ENCODE results near the gene WNT3A. TPM values are rescaled to one million over a fixed set of nuclear protein-coding genes. Genes with fewer than 3 reads are reported as not detected.
"Not testable (repeated sequence)": the region's sequence is repeated elsewhere in the genome, so short reads cannot be mapped to it uniquely, and the experiment has no call there.

The WNT3A gene
- total RNA-seq, 2 donors from 2014 or later = not detected

- Mint-ChIP-seq H3K36me3 (no peaks in the 10 kb centered on the region), H3K9me3 (no peaks in the 10 kb centered on the region), H3K4me1 (ENCODE audit: low read depth in 2 of 2) (no peaks in the 10 kb centered on the region), H3K27ac (no peak overlapping the region), H3K27me3 (peaks cover 10 to 17% of the 10 kb centered on the region in 2 donors), H3K4me3 (no peak overlapping the region)
- DNase-seq (ENCODE audit: low spot score) = no peak
- no peak for ATAC-seq
Observed at GRCh38 chr1:228012555-228012954, 5.8 kb downstream of the WNT3A start.

GRCh38 chr1:228013131-228013934 is 6.5 kb downstream of the WNT3A start:
- DNase-seq (ENCODE audit: low spot score) (peak; percentile 47), ATAC-seq (no peak)
- H3K9me3 Mint-ChIP-seq = no peaks in the 10 kb centered on the region
- no peaks in the 10 kb centered on the region for H3K4me1 Mint-ChIP-seq (ENCODE audit: low read depth in 2 of 2)
- H3K27ac Mint-ChIP-seq = no peak overlapping the region
- H3K27me3 Mint-ChIP-seq = peaks cover 8 to 17% of the 10 kb centered on the region in 2 donors
- H3K36me3 Mint-ChIP-seq = no peaks in the 10 kb centered on the region
- H3K4me3 Mint-ChIP-seq = no peak overlapping the region

DNA sequence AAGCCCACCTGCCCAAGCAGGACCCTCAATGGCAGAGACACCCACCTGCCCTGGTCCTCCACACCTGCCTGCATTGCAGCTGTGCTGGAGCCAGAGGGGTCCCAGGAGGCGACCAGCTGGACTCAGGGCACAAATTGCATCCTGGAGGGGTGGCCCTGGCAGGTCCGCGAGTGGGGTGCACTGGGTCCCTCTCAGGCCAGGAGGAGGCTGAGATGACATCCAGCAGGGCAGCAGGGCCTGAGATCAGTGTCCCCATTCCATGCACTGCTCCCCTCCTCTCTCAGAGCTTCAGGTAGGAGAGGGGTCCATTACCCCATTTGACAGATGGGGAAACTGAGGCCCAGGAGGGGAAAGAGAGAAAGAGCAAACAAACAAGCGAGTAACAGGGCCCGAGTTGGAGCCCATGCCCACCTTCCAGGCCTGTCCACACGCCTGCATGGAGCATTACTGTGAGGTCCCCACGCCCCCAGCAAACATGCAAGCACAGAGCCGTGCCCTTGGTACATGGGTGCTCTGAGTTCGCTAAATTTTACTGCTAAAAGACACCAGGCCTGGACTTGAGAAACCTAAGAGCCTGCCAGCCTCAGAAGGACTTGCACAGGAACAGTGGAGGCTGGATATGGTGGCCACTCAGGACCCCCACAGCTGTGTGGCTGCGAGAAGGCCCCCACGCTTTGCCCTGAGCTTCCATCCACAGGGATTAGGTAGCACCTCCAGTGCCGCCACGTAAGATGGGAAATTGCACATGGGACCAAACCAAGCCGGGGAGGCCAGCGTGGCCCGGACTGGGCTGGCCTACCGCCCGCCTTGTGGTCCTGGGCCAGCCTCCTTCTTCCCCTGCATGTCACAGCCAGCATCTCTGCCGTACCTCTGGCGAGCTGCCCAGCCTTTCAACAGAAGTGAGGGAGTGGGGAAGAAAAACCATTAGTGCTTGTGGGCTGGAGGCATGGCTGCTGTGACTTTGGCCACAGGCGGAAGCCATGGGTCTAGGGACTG is 7.4 kb downstream of the WNT3A start:
- Mint-ChIP-seq H3K27me3 (peaks cover 8 to 13% of the 10 kb centered on the region in 2 donors), H3K36me3 (no peaks in the 10 kb centered on the region), H3K4me3 (no peak overlapping the region), H3K9me3 (no peaks in the 10 kb centered on the region), H3K27ac (no peak overlapping the region), H3K4me1 (ENCODE audit: low read depth in 2 of 2) (no peaks in the 10 kb centered on the region)
- DNase-seq (ENCODE audit: low spot score) (peak; percentile 54), ATAC-seq (no peak)

- Mint-ChIP-seq H3K27ac (no peak overlapping the region), H3K4me1 (ENCODE audit: low read depth in 2 of 2) (no peaks in the 10 kb centered on the region), H3K27me3 (peaks cover 7 to 8% of the 10 kb centered on the region in 2 donors), H3K36me3 (no peaks in the 10 kb centered on the region), H3K9me3 (no peaks in the 10 kb centered on the region), H3K4me3 (no peak overlapping the region)
- DNase-seq (ENCODE audit: low spot score) (peak; percentile 51), ATAC-seq (peak in 1 of 2 donors; percentile 16)
Observed at GRCh38 chr1:228015276-228016180, 8.7 kb downstream of the WNT3A start.

DNA sequence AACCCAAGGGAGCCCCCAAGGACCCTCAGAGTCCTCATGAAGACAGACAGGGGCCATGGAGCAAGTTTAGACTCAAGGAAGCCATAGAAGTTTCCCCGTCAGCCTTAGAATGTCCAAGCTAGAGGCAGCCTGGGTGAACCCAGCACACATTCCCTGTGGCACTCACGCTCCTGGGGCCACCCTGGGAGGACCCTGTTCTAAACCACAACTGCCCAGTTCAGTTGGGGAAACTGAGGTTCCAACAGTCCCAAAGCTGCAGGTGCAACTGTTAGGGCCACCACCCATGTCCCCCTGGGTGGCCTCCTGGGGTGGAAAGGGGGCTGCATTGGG is 9.3 kb downstream of the WNT3A start:
- DNase-seq (ENCODE audit: low spot score) (peak; percentile 49), ATAC-seq (no peak)
- peaks cover 4 to 7% of the 10 kb centered on the region in 2 donors for H3K27me3 Mint-ChIP-seq
- no peaks in the 10 kb centered on the region for H3K9me3 Mint-ChIP-seq
- no peaks in the 10 kb centered on the region for H3K36me3 Mint-ChIP-seq
- H3K27ac Mint-ChIP-seq = no peak overlapping the region
- no peaks in the 10 kb centered on the region for H3K4me1 Mint-ChIP-seq (ENCODE audit: low read depth in 2 of 2)
- no peak overlapping the region for H3K4me3 Mint-ChIP-seq

DNA sequence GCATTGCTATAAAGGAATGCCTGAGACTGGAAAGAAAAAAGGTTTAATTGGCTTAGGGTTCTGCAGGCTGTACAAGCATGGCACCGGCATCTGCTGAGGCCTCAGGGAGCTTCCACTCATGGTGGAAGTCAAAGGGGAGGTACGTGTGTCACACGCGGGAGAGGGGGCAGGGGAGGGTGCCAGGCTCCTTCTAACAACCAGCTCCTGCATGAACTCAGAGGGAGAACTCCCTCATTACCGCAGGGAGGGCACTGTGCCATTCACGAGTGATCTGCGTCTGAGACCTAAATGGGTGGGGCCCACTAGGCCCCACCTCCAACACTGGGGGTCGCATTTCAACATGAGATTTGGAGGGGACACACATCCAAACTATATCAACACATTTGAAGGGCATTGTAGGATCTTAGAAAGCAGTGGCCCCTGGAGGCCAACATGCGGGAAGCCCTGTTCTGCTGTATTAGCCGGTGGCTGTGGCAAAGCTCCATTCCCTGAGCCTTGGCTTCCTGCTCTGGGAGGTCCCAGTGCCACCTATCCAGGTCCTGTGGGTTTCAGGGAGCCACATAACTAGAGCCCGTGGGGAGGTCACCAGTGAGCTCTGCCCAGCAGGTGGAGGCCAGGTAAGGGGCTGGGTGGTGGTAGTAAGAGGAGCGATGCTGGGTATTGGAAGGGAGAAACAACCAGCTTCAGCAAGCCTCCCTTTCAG is 10.0 kb downstream of the WNT3A start:
- no peaks in the 10 kb centered on the region for H3K27me3 Mint-ChIP-seq
- DNase-seq (ENCODE audit: low spot score) (peak; percentile 41), ATAC-seq (no peak)
- H3K9me3 Mint-ChIP-seq = no peaks in the 10 kb centered on the region
- no peaks in the 10 kb centered on the region for H3K4me1 Mint-ChIP-seq (ENCODE audit: low read depth in 2 of 2)
- no peak overlapping the region for H3K4me3 Mint-ChIP-seq
- H3K27ac Mint-ChIP-seq = no peak overlapping the region
- H3K36me3 Mint-ChIP-seq = no peaks in the 10 kb centered on the region

DNA sequence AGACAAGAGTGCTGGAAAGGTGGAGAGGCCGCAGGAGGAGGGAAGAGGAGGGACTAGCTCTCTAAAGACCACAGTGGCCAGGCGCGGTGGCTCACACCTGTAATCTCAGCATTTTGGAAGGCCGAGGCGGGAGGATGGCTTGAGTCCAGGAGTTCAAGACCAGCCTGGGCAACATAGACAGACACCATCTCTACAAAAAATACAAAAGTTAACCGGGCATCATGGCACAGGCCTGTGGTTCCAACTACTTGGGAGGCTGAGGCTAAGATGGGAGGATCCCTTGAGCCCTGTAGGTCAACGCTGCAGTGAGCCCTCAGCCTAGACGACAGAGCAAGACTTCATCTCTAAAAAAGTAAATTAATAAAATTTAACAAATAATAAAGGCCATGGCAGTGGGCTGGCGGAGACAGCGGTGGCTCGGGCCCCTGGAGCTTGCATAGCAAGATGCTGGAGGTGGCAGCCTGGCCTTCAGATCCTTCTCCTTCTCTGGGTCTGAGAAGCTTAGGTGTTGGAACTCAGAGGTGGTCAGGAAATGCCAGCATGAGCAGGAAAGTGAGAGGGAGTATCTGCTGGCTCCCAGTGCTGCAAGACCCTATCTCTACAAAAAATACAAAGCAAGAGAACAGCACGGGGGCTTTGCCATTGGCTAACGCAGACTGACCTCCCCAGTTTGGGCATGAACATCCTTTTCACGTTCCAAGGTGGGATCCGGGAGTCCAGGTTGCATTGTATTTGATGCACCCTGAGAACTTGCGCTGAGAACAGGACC is 10.7 kb downstream of the WNT3A start:
- no peaks in the 10 kb centered on the region for H3K27me3 Mint-ChIP-seq
- no peaks in the 10 kb centered on the region for H3K4me1 Mint-ChIP-seq (ENCODE audit: low read depth in 2 of 2)
- no peak overlapping the region for H3K4me3 Mint-ChIP-seq
- H3K9me3 Mint-ChIP-seq = no peaks in the 10 kb centered on the region
- ATAC-seq = no peak
- no peak overlapping the region for H3K27ac Mint-ChIP-seq
- DNase-seq (ENCODE audit: low spot score) = no peak
- H3K36me3 Mint-ChIP-seq = no peaks in the 10 kb centered on the region

GRCh38 chr1:228018125-228018398 is 11.3 kb downstream of the WNT3A start:
- no peaks in the 10 kb centered on the region for H3K4me1 Mint-ChIP-seq (ENCODE audit: low read depth in 2 of 2)
- H3K27me3 Mint-ChIP-seq = peaks cover under 1 to 3% of the 10 kb centered on the region in 2 donors
- H3K36me3 Mint-ChIP-seq = no peaks in the 10 kb centered on the region
- DNase-seq (ENCODE audit: low spot score) = peak; percentile 35
- no peak for ATAC-seq
- no peak overlapping the region for H3K4me3 Mint-ChIP-seq
- no peak overlapping the region for H3K27ac Mint-ChIP-seq
- no peaks in the 10 kb centered on the region for H3K9me3 Mint-ChIP-seq

DNA sequence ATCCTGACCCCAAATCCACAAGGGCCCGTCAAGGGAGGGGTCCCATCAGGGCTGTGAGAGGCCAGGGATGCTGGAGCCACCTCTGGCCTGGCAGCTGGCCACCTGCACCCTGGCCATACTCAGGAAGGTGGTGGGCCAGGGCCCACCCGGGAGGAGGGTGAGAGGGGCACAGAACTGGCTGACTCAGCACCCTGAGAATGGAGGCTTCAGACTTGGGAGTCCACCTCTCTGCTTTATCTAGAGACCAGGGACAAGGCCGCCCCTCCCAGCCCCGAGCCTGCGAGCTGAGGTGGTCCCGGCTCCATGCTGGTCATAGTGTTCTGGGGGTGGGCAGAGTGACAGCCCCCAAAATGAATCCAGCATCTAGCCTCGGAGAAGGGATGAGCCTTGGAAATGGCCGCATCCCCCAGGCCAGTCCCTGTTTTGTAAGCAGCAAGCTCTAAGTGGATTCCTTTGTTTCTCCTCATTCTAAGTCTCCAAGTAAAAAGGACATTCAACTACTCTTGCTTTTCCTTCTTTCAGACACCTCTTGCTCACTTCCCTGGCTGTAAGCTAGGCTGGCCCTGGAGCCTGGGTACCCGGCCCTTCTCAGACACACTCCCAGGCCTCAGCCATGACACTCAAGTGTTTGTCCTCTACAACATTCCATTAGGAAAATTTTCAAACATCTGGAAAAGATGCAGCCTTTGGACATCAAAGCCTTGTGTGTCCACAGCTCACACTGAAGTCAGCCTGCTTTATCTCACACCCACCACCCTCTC is 12.3 kb downstream of the WNT3A start:
- DNase-seq (ENCODE audit: low spot score) = peak; percentile 55
- H3K27me3 Mint-ChIP-seq = peaks cover 5 to 11% of the 10 kb centered on the region in 2 donors
- H3K4me1 Mint-ChIP-seq (ENCODE audit: low read depth in 2 of 2) = no peaks in the 10 kb centered on the region
- no peak for ATAC-seq
- no peaks in the 10 kb centered on the region for H3K36me3 Mint-ChIP-seq
- H3K9me3 Mint-ChIP-seq = no peaks in the 10 kb centered on the region
- no peak overlapping the region for H3K4me3 Mint-ChIP-seq
- H3K27ac Mint-ChIP-seq = no peak overlapping the region

DNA sequence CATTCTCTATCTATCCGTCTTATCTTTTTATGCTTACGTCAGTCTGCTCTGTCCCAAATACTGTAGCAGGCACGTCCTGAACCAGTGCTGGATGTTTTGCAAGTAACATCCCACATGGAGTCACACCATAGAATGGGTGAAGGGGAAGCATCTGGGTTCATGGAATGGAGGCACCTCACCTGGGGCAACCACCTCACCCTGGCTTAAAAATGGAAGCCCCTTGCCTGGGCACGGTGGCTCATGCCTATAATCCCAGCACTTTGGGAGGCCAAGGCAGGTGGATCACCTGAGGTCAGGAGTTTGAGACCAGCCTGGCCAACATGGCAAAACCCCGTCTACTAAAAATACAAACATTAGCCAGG is 12.9 kb downstream of the WNT3A start:
- not testable (repeated sequence) for H3K4me3 Mint-ChIP-seq; H3K36me3 Mint-ChIP-seq; H3K27ac Mint-ChIP-seq; H3K9me3 Mint-ChIP-seq; H3K4me1 Mint-ChIP-seq (ENCODE audit: low read depth in 2 of 2); ATAC-seq
- H3K27me3 Mint-ChIP-seq = peaks cover 5 to 16% of the 10 kb centered on the region in 2 donors
- DNase-seq (ENCODE audit: low spot score) = peak; percentile 58

DNA sequence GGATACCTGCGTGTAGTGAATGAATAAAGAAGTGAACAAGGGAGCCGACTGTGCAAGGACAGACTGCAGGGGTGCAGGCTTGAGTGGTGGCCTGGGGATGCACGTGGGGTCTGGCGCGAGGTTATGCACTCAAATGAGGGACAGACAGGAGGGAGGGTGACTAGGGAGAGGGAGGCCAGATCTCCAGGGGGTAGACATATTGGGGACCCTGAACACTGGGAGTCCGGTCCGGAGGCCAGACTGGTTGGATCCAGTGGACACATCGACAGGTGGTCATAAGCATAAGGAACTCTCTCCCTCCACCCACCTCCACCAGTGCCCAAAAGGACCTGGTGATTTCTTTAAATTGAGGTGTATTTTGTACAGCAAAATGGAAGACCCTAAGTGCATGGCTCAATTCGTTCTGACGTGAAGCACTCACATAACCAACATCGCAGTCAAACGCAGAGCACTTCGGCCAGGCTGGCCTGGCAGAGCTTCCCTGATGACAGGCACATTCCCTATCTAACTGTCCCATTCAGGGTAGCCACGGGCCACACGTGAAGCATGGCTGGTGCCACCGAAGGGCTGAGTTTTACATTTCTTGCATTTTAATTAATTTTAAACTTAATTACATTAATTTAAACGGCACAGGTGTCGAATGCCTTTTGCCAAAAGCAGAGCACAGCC is 14.0 kb downstream of the WNT3A start:
- Mint-ChIP-seq H3K4me3 (no peak overlapping the region), H3K9me3 (no peaks in the 10 kb centered on the region), H3K27me3 (peaks cover 5 to 17% of the 10 kb centered on the region in 2 donors), H3K27ac (no peak overlapping the region), H3K36me3 (no peaks in the 10 kb centered on the region), H3K4me1 (ENCODE audit: low read depth in 2 of 2) (no peaks in the 10 kb centered on the region)
- DNase-seq (ENCODE audit: low spot score) (peak; percentile 60), ATAC-seq (no peak)

All from natural killer cell treated with Interleukin-12 subunit alpha and Interleukin-12 subunit beta and Interleukin-15 and Interleukin-18, amount 100 ng/mL, for 72 hours (primary cell).